NT2/D1 (cell line): ENCODE data around the gene KIF21A.

ENCODE experiments used
- DNase-seq: peaks from one replicate; pipeline ENCODE4 v3.0.0-alpha.2; 2011; ENCODE audit warnings: low read depth, low spot score
- H3K27me3 ChIP-seq: 2 replicates; pipeline ENCODE4 v1.6.0; 2011; ENCODE audit warnings: mild to moderate bottlenecking; ENCODE audit not compliant: insufficient read length, insufficient read depth
- H3K36me3 ChIP-seq: 2 replicates; pipeline ENCODE4 v1.6.1; 2011; ENCODE audit warnings: mild to moderate bottlenecking, low read length, mixed read lengths; ENCODE audit not compliant: insufficient read depth, insufficient read length
- H3K4me1 ChIP-seq: 2 replicates; pipeline ENCODE4 v1.5.1; 2011; ENCODE audit not compliant: insufficient read depth, insufficient read length
- H3K4me3 ChIP-seq: 2 replicates; pipeline ENCODE4 v1.5.1; 2011; ENCODE audit warnings: low read depth; ENCODE audit not compliant: insufficient read length
- H3K9ac ChIP-seq: 2 replicates; pipeline ENCODE4 v1.6.0; 2011; ENCODE audit warnings: low read depth; ENCODE audit not compliant: insufficient read length
- H3K9me3 ChIP-seq: 2 replicates; pipeline ENCODE4 v1.5.1; 2011; ENCODE audit warnings: mild to moderate bottlenecking, low read length; ENCODE audit not compliant: insufficient read depth
- SUZ12 ChIP-seq: IDR thresholded peaks from 2 replicates; pipeline ENCODE4 v1.6.1; 2011; ENCODE audit not compliant: insufficient read length, insufficient read depth; ENCODE audit errors: extremely low read depth
- YY1 ChIP-seq: IDR thresholded peaks from 2 replicates; pipeline ENCODE4 v1.6.1; 2011; ENCODE audit not compliant: insufficient read length, insufficient read depth
- ZNF274 ChIP-seq: IDR thresholded peaks from 2 replicates; pipeline ENCODE4 v1.6.1; 2011; ENCODE audit warnings: mild to moderate bottlenecking, low read depth, low read length

KIF21A gene

GRCh38 chr12:39368891-39369290 lies 74.0 kb downstream of the KIF21A start:
- TF ChIP-seq SUZ12 (no peak), ZNF274 (no peak), YY1 (no peak)
- no peaks in the 10 kb centered on the region for H3K9me3 ChIP-seq
- H3K36me3 ChIP-seq = peaks cover 30% of the 10 kb centered on the region

GRCh38 chr12:39368096-39368495 lies 74.8 kb downstream of the KIF21A start:
- Histone ChIP-seq H3K4me1 (no peaks in the 10 kb centered on the region), H3K36me3 (peaks cover 31% of the 10 kb centered on the region), H3K4me3 (no peak overlapping the region), H3K9ac (no peak overlapping the region), H3K9me3 (no peaks in the 10 kb centered on the region), H3K27me3 (no peaks in the 10 kb centered on the region)
- no peak for DNase-seq
- TF ChIP-seq SUZ12 = no peak
- TF ChIP-seq YY1 = no peak
- no peak for TF ChIP-seq ZNF274

More at GRCh38 chr12:39368891-39369290, 74.0 kb downstream of the KIF21A start:
- no peak for DNase-seq
- Histone ChIP-seq H3K4me3 (no peak overlapping the region), H3K27me3 (no peaks in the 10 kb centered on the region), H3K9ac (no peak overlapping the region), H3K4me1 (no peaks in the 10 kb centered on the region)

GRCh38 chr12:39367494-39367893 lies 75.4 kb downstream of the KIF21A start:
- H3K9me3 ChIP-seq = no peaks in the 10 kb centered on the region
- no peaks in the 10 kb centered on the region for H3K27me3 ChIP-seq
- no peaks in the 10 kb centered on the region for H3K4me1 ChIP-seq
- no peak overlapping the region for H3K4me3 ChIP-seq
- no peak overlapping the region for H3K9ac ChIP-seq
- no peak for TF ChIP-seq SUZ12
- no peak for TF ChIP-seq ZNF274
- TF ChIP-seq YY1 = no peak
- peaks cover 35% of the 10 kb centered on the region for H3K36me3 ChIP-seq
- no peak for DNase-seq

- TF ChIP-seq SUZ12 = no peak
- TF ChIP-seq ZNF274 = no peak
- TF ChIP-seq YY1 = no peak
- no peak for DNase-seq
- Histone ChIP-seq H3K9me3 (no peaks in the 10 kb centered on the region), H3K4me1 (no peaks in the 10 kb centered on the region), H3K9ac (no peak overlapping the region), H3K4me3 (no peak overlapping the region), H3K27me3 (no peaks in the 10 kb centered on the region), H3K36me3 (peaks cover 40% of the 10 kb centered on the region)
Measured at GRCh38 chr12:39365364-39366001, 77.4 kb downstream of the KIF21A start.

GRCh38 chr12:39364196-39364595 lies 78.7 kb downstream of the KIF21A start:
- no peak for DNase-seq
- Histone ChIP-seq H3K9me3 (no peaks in the 10 kb centered on the region), H3K9ac (no peak overlapping the region), H3K4me3 (no peak overlapping the region), H3K27me3 (no peaks in the 10 kb centered on the region), H3K36me3 (peaks cover 37% of the 10 kb centered on the region), H3K4me1 (no peaks in the 10 kb centered on the region)
- no peak for TF ChIP-seq YY1
- TF ChIP-seq SUZ12 = no peak
- TF ChIP-seq ZNF274 = no peak

- TF ChIP-seq ZNF274 = no peak
- TF ChIP-seq YY1 = no peak
- no peak for TF ChIP-seq SUZ12
- no peaks in the 10 kb centered on the region for H3K9me3 ChIP-seq
- peaks cover 44% of the 10 kb centered on the region for H3K36me3 ChIP-seq
- no peaks in the 10 kb centered on the region for H3K27me3 ChIP-seq
- H3K4me3 ChIP-seq = no peak overlapping the region
- no peaks in the 10 kb centered on the region for H3K4me1 ChIP-seq
- H3K9ac ChIP-seq = no peak overlapping the region
- no peak for DNase-seq
Measured at GRCh38 chr12:39359645-39360044, 83.3 kb downstream of the KIF21A start.

GRCh38 chr12:39357041-39357440 lies 85.9 kb downstream of the KIF21A start:
- H3K27me3 ChIP-seq = no peaks in the 10 kb centered on the region
- H3K9ac ChIP-seq = no peak overlapping the region
- H3K36me3 ChIP-seq = peaks cover 35% of the 10 kb centered on the region
- no peak for DNase-seq
- H3K4me3 ChIP-seq = no peak overlapping the region
- H3K9me3 ChIP-seq = no peaks in the 10 kb centered on the region
- TF ChIP-seq ZNF274 (no peak), SUZ12 (no peak), YY1 (no peak)
- no peaks in the 10 kb centered on the region for H3K4me1 ChIP-seq
